ENCODE data around the gene SCN2B.

SCN2B gene

GRCh38 chr11:118175993-118176777 is at the start of gene SCN2B:
TSS of gene SCN2B (minus strand) at chr11:118176639. CDS start at chr11:118176431, 208 bp downstream.
- no peak for DNase-seq

- no peak for DNase-seq
Measured at GRCh38 chr11:118224511-118225188, 48.2 kb upstream of the SCN2B start, which contains the start of gene JAML. TSS of gene JAML (minus strand) at chr11:118225011. CDS start at chr11:118214866, 10,145 bp downstream.

GRCh38 chr11:118223992-118224391 is 47.6 kb upstream of the SCN2B start:
- DNase-seq = no peak

- DNase-seq = no peak
Measured at GRCh38 chr11:118223570-118223969, 47.1 kb upstream of the SCN2B start.

- DNase-seq = no peak
Measured at GRCh38 chr11:118222437-118222836, 46.0 kb upstream of the SCN2B start.

- no peak for DNase-seq
Measured at GRCh38 chr11:118221419-118221818, 45.0 kb upstream of the SCN2B start.

- DNase-seq = no peak
Measured at GRCh38 chr11:118219732-118220131, 43.3 kb upstream of the SCN2B start.

GRCh38 chr11:118219244-118219643 is 42.8 kb upstream of the SCN2B start:
- no peak for DNase-seq

GRCh38 chr11:118217575-118217974 is 41.1 kb upstream of the SCN2B start:
- no peak for DNase-seq

- DNase-seq = no peak
Measured at GRCh38 chr11:118216621-118217481, 40.4 kb upstream of the SCN2B start.

GRCh38 chr11:118215765-118216164 is 39.3 kb upstream of the SCN2B start:
- DNase-seq = no peak

- no peak for DNase-seq
Measured at GRCh38 chr11:118215262-118215661, 38.8 kb upstream of the SCN2B start.

GRCh38 chr11:118214210-118214914 is 37.9 kb upstream of the SCN2B start:
- no peak for DNase-seq

GRCh38 chr11:118213781-118214180 is 37.3 kb upstream of the SCN2B start:
- DNase-seq = no peak

- DNase-seq = no peak
Measured at GRCh38 chr11:118213201-118213600, 36.8 kb upstream of the SCN2B start.

- no peak for DNase-seq
Measured at GRCh38 chr11:118212781-118213191, 36.3 kb upstream of the SCN2B start.

GRCh38 chr11:118212131-118212725 is 35.8 kb upstream of the SCN2B start:
- no peak for DNase-seq

- DNase-seq = no peak
Measured at GRCh38 chr11:118211006-118211405, 34.6 kb upstream of the SCN2B start.

- no peak for DNase-seq
Measured at GRCh38 chr11:118210323-118210722, 33.9 kb upstream of the SCN2B start.

GRCh38 chr11:118209033-118209432 is 32.6 kb upstream of the SCN2B start:
- DNase-seq = no peak

GRCh38 chr11:118207079-118207478 is 30.6 kb upstream of the SCN2B start:
- DNase-seq = no peak

GRCh38 chr11:118206391-118207031 is 30.1 kb upstream of the SCN2B start:
- DNase-seq = no peak

Measured in DMS53 (cell line).